ENCODE measurements around the gene CEP63.

GRCh38 chr3:134468519-134468918 lies 17.3 kb upstream of the CEP63 start:
- TF ChIP-seq CTCF (IDR thresholded peaks at IDR 0.05) = no peak
- TF ChIP-seq POLR2A (IDR thresholded peaks at IDR 0.05) = no peak

Measured in body of pancreas (tissue), 4 donors.